PC-3 (cell line): Measurements from ENCODE around the gene SLC38A3. TPM values are rescaled to one million over a fixed set of nuclear protein-coding genes. Genes with fewer than 3 reads are reported as not detected.

Source experiments
- ATAC-seq: fragments of 200-7000 bp; cut with Tn5 transposase; 2 replicates; pipeline ENCODE4 v1.9.1; 2020; ENCODE audit warnings: mild to moderate bottlenecking, moderate library complexity
- BruUV-seq: library from RNA; stranded (reverse); fragments of 400-500 nt; replicated peaks from 2 replicates; lab custom pipeline; 2021; lab: Mats Ljungman, UMichigan
- CTCF ChIA-PET: fragments of 300-600 bp; sonication (Branson Sonifier 250); formaldehyde crosslinking; loops from one replicate; lab custom pipeline; 2022; ENCODE audit warnings: antibody characterized with exemption; lab: Charles Lee
- POLR2A ChIA-PET: fragments of 300-600 bp; sonication (Branson Sonifier 250); formaldehyde crosslinking; loops from one replicate; lab custom pipeline; 2022; ENCODE audit warnings: antibody characterized with exemption; ENCODE audit not compliant: unreplicated experiment; lab: Charles Lee
- DNase-seq: peaks from one replicate; pipeline ENCODE4 v3.0.0-alpha.2; 2015
- H2AFZ ChIP-seq: fragments of 300-600 bp; sonication (generic); 2 replicates; pipeline ENCODE4 v1.6.0; 2016; ENCODE audit warnings: antibody characterized with exemption, low read length
- H3F3A ChIP-seq: fragments of 300-600 bp; sonication (generic); one replicate; pipeline ENCODE4 v1.6.0; 2017; ENCODE audit warnings: antibody characterized with exemption, low read length, control low read depth, mild to moderate bottlenecking; ENCODE audit not compliant: unreplicated experiment
- H3K27ac ChIP-seq: fragments of 300-600 bp; sonication (generic); 2 replicates; pipeline ENCODE4 v1.5.1; 2016; ENCODE audit warnings: mild to moderate bottlenecking, low read length
- H3K27me3 ChIP-seq: fragments of 300-600 bp; sonication (generic); 2 replicates; pipeline ENCODE4 v1.6.1; 2016; ENCODE audit warnings: low read length, mixed read lengths
- H3K36me3 ChIP-seq: fragments of 300-600 bp; sonication (generic); 2 replicates; pipeline ENCODE4 v1.6.1; 2016; ENCODE audit warnings: low read depth, mixed run types, low read length, mixed read lengths
- H3K4me1 ChIP-seq: fragments of 300-600 bp; sonication (generic); 2 replicates; pipeline ENCODE4 v1.5.1; 2016; ENCODE audit warnings: low read length; ENCODE audit not compliant: insufficient read depth
- H3K4me2 ChIP-seq: fragments of 300-600 bp; sonication (generic); 2 replicates; pipeline ENCODE4 v1.6.0; 2016; ENCODE audit warnings: low read length
- H3K4me3 ChIP-seq: fragments of 300-600 bp; sonication (generic); 2 replicates; pipeline ENCODE4 v1.5.1; 2016; ENCODE audit warnings: mild to moderate bottlenecking, low read length, mixed read lengths
- H3K79me2 ChIP-seq: fragments of 300-600 bp; sonication (generic); 2 replicates; pipeline ENCODE4 v1.6.1; 2017; ENCODE audit warnings: low read length, mixed read lengths
- H3K9ac ChIP-seq: fragments of 300-600 bp; sonication (generic); 2 replicates; pipeline ENCODE4 v1.6.0; 2016; ENCODE audit warnings: mild to moderate bottlenecking, low read length
- H3K9me2 ChIP-seq: fragments of 300-600 bp; sonication (generic); replicated peaks from 2 replicates; pipeline ENCODE4 v1.6.1; 2016; ENCODE audit warnings: mixed run types, low read length, mixed read lengths
- H3K9me3 ChIP-seq: fragments of 300-600 bp; sonication (generic); 2 replicates; pipeline ENCODE4 v1.6.1; 2016; ENCODE audit warnings: low read length, mixed read lengths
- H4K20me1 ChIP-seq: fragments of 300-600 bp; sonication (generic); 2 replicates; pipeline ENCODE4 v1.6.1; 2016; ENCODE audit warnings: low read length, mixed read lengths
- CTCF ChIP-seq: fragments of 300-600 bp; sonication (generic); conservative IDR thresholded peaks from 2 replicates; pipeline ENCODE4 v1.5.1; 2017; ENCODE audit warnings: antibody characterized with exemption, low read depth, mild to moderate bottlenecking, low read length
- EZH2 ChIP-seq: fragments of 300-600 bp; sonication (generic); IDR thresholded peaks from one replicate; pipeline ENCODE4 v1.6.1; 2017; ENCODE audit warnings: antibody characterized with exemption, mild to moderate bottlenecking, low read length; ENCODE audit not compliant: unreplicated experiment
- EZH2phosphoT487 ChIP-seq: fragments of 300-600 bp; sonication (generic); IDR thresholded peaks from 2 replicates; pipeline ENCODE4 v1.6.1; 2018; ENCODE audit warnings: mild to moderate bottlenecking, antibody characterized with exemption, low read length, borderline replicate concordance
- intact Hi-C: fragments of 100-400 bp; cut with micrococcal nuclease; formaldehyde crosslinking; loops from 2 replicates; pipeline ENCODE4 v1.9.0; 2023
- total RNA-seq: library from RNA; depleted of rRNA; stranded (reverse); fragments of >200 nt; gene quantifications from 2 replicates; pipeline ENCODE4 v1.2.3, GENCODE V29; 2014

SLC38A3 gene
- total RNA-seq, 1 experiment from 2014 or later: 3.3 TPM

GRCh38 chr3:50263478-50264382 is 58.7 kb downstream of the SLC38A3 start:
- no TSS peak for BruUV-seq
- ATAC-seq (no peak), DNase-seq (no peak)
- H3F3A ChIP-seq: no peaks in the 10 kb centered on the region
- H3K4me1 ChIP-seq: peaks cover 38% of the 10 kb centered on the region
- no peak overlapping the region for H3K4me3 ChIP-seq
- ChIA-PET CTCF (interaction anchor here (0.6 to 1.1 kb wide), 4 partner anchors 17 to 69 kb away, joined by 3 to 8 read pairs (median 6); no protein-coding TSS in a partner anchor), POLR2A (no interaction called here)
- H3K9me3 ChIP-seq: no peaks in the 10 kb centered on the region
- H4K20me1 ChIP-seq: no peaks in the 10 kb centered on the region
- H3K79me2 ChIP-seq: no peaks in the 10 kb centered on the region
- H3K4me2 ChIP-seq: peak overlapping the region; percentile 15
- intact Hi-C loops: no loop called here
- no peaks in the 10 kb centered on the region for H3K9me2 ChIP-seq
- H3K27ac ChIP-seq: peak overlapping the region; percentile 52; the same call in 1 of the 2 replicates
- H3K36me3 ChIP-seq: no peaks in the 10 kb centered on the region
- no peak for TF ChIP-seq EZH2
- no peak for TF ChIP-seq CTCF
- no peak for TF ChIP-seq EZH2phosphoT487
- H3K9ac ChIP-seq: 0 out of 2 replicates have a peak overlapping the region, but pooled peaks have one; percentile 4
- no peaks in the 10 kb centered on the region for H3K27me3 ChIP-seq
- no peak overlapping the region for H2AFZ ChIP-seq

- ChIA-PET CTCF (interaction anchor here (0.6 to 1.1 kb wide), 4 partner anchors 29 to 70 kb away, joined by 3 to 8 read pairs (median 4); partner anchors contain the start of gene GNAI2), POLR2A (interaction anchor here (0.6 kb wide), 1 partner anchor 31 kb away, joined by 9 read pairs; no protein-coding TSS in a partner anchor)
- H3F3A ChIP-seq: no peaks in the 10 kb centered on the region
- DNase-seq: peak; percentile 74
- intact Hi-C loops: no loop called here
- H3K27me3 ChIP-seq: no peaks in the 10 kb centered on the region
- H3K4me2 ChIP-seq: peak overlapping the region; percentile 15
- no peak for TF ChIP-seq EZH2phosphoT487
- TF ChIP-seq EZH2: no peak
- TF ChIP-seq CTCF: no peak
- H3K27ac ChIP-seq: peak overlapping the region; percentile 52
- no TSS peak for BruUV-seq
- no peaks in the 10 kb centered on the region for H3K79me2 ChIP-seq
- peaks cover 46% of the 10 kb centered on the region for H3K4me1 ChIP-seq
- no peaks in the 10 kb centered on the region for H3K36me3 ChIP-seq
- H3K9me2 ChIP-seq: no peaks in the 10 kb centered on the region
- H3K4me3 ChIP-seq: no peak overlapping the region
- no peak overlapping the region for H2AFZ ChIP-seq
- H3K9ac ChIP-seq: 0 out of 2 replicates have a peak overlapping the region, but pooled peaks have one; percentile 14
- H4K20me1 ChIP-seq: no peaks in the 10 kb centered on the region
- H3K9me3 ChIP-seq: no peaks in the 10 kb centered on the region
- ATAC-seq: peak; percentile 8
Observed at GRCh38 chr3:50264383-50264963, 59.4 kb downstream of the SLC38A3 start.
